ENCODE results near the gene ZFPM1.
"Not testable (repeated sequence)": the region's sequence is repeated elsewhere in the genome, so short reads cannot be mapped to it uniquely, and the experiment has no call there.

The ZFPM1 gene

GRCh38 chr16:88478889-88479792, 26.1 kb downstream of the ZFPM1 start:
- DNase-seq (ENCODE audit: low read depth in 2 of 2) = no peak

- peak; percentile 18 to 34 for DNase-seq (ENCODE audit: low read depth in 2 of 2)
These were observed 27.0 kb downstream of the ZFPM1 start for GRCh38 chr16:88479793-88480760.

- DNase-seq (ENCODE audit: low read depth in 2 of 2) = no peak
These were observed 27.7 kb downstream of the ZFPM1 start for GRCh38 chr16:88480829-88481228.

- DNase-seq (ENCODE audit: low read depth in 2 of 2) = no peak
These were observed 28.8 kb downstream of the ZFPM1 start for GRCh38 chr16:88481851-88482250.

- no peak for DNase-seq (ENCODE audit: low read depth in 2 of 2)
These were observed 29.7 kb downstream of the ZFPM1 start for GRCh38 chr16:88482630-88483391.

GRCh38 chr16:88483392-88483641, 30.2 kb downstream of the ZFPM1 start:
- DNase-seq (ENCODE audit: low read depth in 2 of 2) = no peak

GRCh38 chr16:88484505-88485365, 31.7 kb downstream of the ZFPM1 start:
- no peak for DNase-seq (ENCODE audit: low read depth in 2 of 2)

- DNase-seq (ENCODE audit: low read depth in 2 of 2) = not testable (repeated sequence)
These were observed 32.3 kb downstream of the ZFPM1 start for GRCh38 chr16:88485366-88485741.

GRCh38 chr16:88486398-88487123, 33.5 kb downstream of the ZFPM1 start:
- DNase-seq (ENCODE audit: low read depth in 2 of 2) = no peak

GRCh38 chr16:88487124-88487432, 34.0 kb downstream of the ZFPM1 start:
- DNase-seq (ENCODE audit: low read depth in 2 of 2) = no peak

GRCh38 chr16:88487920-88488851, 35.1 kb downstream of the ZFPM1 start:
- DNase-seq (ENCODE audit: low read depth in 2 of 2) = no peak

GRCh38 chr16:88489163-88489741, 36.2 kb downstream of the ZFPM1 start:
- no peak for DNase-seq (ENCODE audit: low read depth in 2 of 2)

GRCh38 chr16:88491001-88491559, 38.0 kb downstream of the ZFPM1 start:
- DNase-seq (ENCODE audit: low read depth in 2 of 2) = no peak

GRCh38 chr16:88491560-88492310, 38.7 kb downstream of the ZFPM1 start:
- DNase-seq (ENCODE audit: low read depth in 2 of 2) = no peak

- no peak for DNase-seq (ENCODE audit: low read depth in 2 of 2)
These were observed 40.8 kb downstream of the ZFPM1 start for GRCh38 chr16:88493879-88494278.

- DNase-seq (ENCODE audit: low read depth in 2 of 2) = no peak
These were observed 41.5 kb downstream of the ZFPM1 start for GRCh38 chr16:88494335-88495154.

- DNase-seq (ENCODE audit: low read depth in 2 of 2) = no peak
These were observed 42.2 kb downstream of the ZFPM1 start for GRCh38 chr16:88495268-88495772.

Measured in activated CD8-positive, alpha-beta memory T cell treated with anti-CD3 and anti-CD28 coated beads for 4 hours (primary cell).